Epithelial cell of esophagus (primary cell): ENCODE results near the gene TBL3.
"Not testable (repeated sequence)": the region's sequence is repeated elsewhere in the genome, so short reads cannot be mapped to it uniquely, and the experiment has no call there.

Experiments
- DNase-seq: peaks from one replicate; pipeline ENCODE4 v3.0.0; 2010; ENCODE audit warnings: low read depth
- H3K4me3 ChIP-seq: 2 replicates; pipeline ENCODE4 v1.5.1; 2011; ENCODE audit warnings: mild to moderate bottlenecking, low read length, control low read depth
- TF ChIP-seq, protein P1 (sequence below): IDR thresholded peaks from 2 replicates; pipeline ENCODE4 v1.5.1; 2011; ENCODE audit warnings: low read depth, mild to moderate bottlenecking, low read length, control low read depth, inconsistent platforms; ENCODE audit not compliant: insufficient read depth; ENCODE audit errors: missing control alignments

Gene TBL3

DNA sequence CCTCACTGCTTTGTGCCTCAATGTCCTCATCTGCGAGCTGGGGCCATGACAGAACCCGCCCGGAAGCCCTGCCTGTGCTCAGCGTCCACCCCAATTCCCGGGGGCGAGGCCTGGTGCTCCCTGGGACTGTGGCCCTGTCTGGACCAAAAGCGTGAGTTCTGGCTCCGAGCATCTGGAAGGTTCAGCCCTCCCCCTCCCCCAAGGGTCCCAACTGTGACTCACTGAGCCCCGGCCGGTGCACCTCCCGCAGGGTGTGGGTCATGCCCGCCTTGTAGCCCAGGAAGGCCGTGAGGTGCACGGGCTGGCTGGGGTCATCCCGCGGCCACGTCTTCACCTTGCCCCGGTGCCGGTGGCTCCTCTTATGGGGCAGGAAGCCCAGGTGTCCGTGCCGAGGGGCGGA is 18.1 kb upstream of the TBL3 start:
- TF ChIP-seq, protein P1, sequence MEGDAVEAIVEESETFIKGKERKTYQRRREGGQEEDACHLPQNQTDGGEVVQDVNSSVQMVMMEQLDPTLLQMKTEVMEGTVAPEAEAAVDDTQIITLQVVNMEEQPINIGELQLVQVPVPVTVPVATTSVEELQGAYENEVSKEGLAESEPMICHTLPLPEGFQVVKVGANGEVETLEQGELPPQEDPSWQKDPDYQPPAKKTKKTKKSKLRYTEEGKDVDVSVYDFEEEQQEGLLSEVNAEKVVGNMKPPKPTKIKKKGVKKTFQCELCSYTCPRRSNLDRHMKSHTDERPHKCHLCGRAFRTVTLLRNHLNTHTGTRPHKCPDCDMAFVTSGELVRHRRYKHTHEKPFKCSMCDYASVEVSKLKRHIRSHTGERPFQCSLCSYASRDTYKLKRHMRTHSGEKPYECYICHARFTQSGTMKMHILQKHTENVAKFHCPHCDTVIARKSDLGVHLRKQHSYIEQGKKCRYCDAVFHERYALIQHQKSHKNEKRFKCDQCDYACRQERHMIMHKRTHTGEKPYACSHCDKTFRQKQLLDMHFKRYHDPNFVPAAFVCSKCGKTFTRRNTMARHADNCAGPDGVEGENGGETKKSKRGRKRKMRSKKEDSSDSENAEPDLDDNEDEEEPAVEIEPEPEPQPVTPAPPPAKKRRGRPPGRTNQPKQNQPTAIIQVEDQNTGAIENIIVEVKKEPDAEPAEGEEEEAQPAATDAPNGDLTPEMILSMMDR, result no peak
- DNase-seq, result no peak
- no peak overlapping the region for H3K4me3 ChIP-seq

DNA sequence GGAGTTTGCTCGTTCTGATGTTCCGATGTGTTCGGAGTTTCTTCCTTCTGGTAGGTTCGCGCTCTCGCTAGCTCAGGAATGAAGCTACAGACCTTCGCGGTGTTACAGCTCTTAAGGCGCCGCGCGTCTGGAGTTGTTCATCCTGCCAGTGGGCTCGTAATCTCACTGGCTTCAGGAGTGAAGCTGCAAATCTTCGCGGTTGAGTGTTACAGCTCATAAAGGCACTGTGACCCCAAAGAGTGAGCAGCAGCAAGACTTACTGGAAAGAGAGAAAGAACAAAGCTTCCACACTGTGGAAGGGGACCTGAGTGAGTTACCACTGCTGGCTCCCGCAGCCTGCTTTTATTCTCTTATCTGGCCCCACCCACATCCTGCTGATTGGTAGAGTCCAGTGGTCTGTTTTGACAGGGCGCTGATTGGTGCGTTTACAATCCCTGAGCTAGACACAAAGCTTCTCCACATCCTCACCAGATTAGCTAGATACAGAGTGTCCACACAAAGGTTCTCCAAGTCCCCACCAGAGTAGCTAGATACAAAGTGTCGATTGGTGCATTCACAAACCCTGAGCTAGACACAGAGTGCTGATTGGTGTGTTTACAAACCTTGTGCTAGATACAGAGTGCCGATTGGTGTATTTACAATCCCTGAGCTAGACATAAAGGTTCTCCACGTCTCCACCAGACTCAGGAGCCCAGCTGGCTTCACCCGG is 14.3 kb upstream of the TBL3 start:
- not testable (repeated sequence) for DNase-seq, H3K4me3 ChIP-seq

DNA sequence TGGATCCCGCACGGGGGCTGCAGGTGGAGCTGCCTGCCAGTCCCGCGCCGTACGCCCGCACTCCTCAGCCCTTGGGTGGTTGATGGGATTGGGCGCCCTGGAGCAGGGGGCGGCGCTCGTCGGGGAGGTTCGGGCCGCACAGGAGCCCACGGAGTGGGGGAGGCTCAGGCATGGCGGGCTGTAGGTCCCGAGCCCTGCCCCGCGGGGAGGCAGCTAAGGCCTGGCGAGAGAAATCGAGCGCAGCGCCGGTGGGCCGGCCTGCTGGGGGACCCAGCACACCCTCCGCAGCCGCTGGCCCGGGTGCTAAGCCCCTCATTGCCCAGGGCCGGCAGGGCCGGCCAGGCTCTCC is 13.7 kb upstream of the TBL3 start:
- H3K4me3 ChIP-seq, DNase-seq: not testable (repeated sequence)

DNA sequence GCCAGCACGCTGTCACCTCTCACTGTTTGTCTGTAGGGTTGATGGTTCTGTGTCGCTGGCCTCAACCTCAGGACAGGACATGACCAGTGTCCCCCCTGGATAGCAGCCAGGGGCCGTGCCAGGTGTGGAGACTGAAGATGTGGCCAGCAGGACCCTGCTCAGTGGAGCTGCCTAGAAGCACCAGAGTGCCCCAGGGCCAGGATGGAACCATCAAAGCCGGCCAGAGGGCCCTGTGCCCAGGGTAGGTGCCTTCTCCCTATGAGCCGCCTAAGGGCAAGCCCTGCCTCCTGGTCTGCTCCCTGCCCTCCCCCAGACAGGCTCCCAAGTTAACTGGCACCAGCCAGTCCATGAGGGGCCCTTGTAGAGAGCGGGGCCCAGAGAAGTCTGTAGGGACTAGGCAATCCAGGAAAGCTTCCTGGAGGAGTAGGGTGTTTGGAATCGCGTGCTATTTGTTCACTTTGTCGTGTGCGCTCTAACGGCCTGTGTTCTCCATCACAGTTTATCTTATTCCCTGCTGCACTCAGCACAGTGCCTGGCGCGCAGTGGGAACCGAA is 13.1 kb upstream of the TBL3 start:
- no peak for DNase-seq
- TF ChIP-seq, protein P1, result no peak
- H3K4me3 ChIP-seq, result peak overlapping the region; percentile 18

DNA sequence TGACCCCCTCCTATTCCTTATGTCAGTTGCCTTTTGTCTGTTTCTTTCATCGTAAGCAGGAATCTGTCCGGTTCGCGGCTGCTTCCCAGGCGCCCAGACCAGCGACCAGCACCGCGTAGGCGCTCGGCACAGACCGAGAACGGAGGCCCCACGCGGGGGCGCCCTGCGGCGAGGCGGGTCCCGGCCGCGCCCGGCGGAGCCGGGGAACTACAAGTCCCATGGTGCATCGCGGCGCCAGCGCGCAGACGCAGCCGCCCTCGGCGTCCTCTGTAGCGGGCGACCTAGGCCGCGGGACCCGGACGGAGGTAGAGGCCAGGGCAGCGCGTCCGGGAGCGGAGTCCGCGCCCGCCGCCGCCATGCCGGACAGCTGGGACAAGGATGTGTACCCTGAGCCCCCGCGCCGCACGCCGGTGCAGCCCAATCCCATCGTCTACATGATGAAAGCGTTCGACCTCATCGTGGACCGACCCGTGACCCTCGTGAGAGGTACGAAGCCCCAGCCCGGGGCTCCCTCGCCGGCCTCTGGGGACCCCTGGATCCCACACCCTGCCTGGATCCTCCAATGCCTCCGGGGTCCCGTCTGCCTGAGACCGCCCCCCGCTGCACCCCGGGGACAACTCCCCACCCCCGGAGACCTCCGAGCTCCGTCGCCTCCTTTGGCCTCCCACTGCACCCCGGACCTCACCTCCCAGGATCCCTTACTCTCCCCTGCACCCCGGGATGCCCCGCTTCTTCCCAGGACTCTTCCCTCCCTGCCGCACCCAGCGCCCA is 12.4 kb upstream of the TBL3 start, which contains the start of gene NDUFB10:
Gene NDUFB10, plus strand, starts transcription at position 270 of the 771 bp plus-strand sequence. Its CDS starts 87 bp downstream, at position 357.
- DNase-seq, result peak; percentile 89
- H3K4me3 ChIP-seq, result peak within 1 kb of the TSS; percentile 84
- TF ChIP-seq, protein P1, result peak; percentile 22

DNA sequence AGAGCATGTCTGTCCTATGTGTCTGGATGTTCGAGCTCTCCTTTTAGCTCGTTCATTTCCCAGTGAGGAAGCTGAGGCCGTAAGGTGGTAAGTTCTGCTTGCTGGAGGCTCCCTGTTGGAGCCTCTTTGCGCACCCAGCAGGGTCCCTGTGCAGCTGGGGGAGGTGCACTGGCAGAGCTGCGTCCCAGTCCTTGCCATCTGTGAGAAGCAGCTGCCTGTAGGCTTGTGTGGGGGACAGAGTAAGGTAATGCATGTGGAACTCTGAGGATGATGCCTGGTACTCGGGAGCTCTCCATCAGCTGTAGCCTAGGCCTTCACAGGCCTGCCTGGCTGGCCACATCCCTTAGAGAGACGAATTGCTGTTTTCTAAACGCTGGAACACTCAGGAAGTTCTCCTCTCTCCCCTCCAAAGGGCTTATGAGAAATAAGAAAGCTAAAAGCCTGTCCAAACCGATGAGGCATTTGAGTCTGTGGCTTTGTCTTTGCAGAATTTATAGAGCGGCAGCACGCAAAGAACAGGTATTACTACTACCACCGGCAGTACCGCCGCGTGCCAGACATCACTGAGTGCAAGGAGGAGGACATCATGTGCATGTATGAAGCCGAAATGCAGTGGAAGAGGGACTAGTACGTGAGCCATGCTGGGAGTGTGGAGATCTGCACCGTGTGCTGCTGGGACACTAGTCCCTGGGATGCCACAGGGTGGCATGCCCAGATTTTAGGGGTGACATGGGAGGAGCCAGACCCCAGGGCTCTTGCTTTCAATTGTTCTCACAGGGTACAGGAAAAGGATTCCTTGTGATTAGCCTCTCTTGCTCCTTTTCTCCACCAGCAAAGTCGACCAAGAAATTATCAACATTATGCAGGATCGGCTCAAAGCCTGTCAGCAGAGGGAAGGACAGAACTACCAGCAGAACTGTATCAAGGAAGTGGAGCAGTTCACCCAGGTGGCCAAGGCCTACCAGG is 10.9 kb upstream of the TBL3 start:
- TF ChIP-seq, protein P1, result no peak
- peak; percentile 69 for DNase-seq
- peak overlapping the region; percentile 84 for H3K4me3 ChIP-seq

DNA sequence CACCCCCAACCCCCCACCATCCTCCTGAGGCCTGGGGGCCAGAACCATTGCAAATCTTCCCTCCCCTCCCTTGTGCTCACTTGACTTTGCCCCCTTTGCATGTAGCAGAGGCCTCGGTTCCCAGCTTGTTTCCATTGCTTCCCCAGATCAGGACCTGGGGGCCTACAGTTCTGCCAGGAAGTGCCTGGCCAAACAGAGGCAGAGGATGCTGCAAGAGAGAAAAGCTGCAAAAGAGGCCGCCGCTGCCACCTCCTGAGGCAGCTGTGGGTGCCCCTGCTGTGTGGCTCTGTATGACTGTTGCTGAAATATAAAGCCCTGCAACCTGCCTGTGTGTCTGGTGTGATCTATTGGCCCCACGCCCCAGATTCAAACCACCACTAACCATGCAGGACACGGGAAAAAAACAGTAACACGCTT is 10.2 kb upstream of the TBL3 start:
- no peak overlapping the region for H3K4me3 ChIP-seq
- DNase-seq, result no peak
- TF ChIP-seq, protein P1, result no peak

DNA sequence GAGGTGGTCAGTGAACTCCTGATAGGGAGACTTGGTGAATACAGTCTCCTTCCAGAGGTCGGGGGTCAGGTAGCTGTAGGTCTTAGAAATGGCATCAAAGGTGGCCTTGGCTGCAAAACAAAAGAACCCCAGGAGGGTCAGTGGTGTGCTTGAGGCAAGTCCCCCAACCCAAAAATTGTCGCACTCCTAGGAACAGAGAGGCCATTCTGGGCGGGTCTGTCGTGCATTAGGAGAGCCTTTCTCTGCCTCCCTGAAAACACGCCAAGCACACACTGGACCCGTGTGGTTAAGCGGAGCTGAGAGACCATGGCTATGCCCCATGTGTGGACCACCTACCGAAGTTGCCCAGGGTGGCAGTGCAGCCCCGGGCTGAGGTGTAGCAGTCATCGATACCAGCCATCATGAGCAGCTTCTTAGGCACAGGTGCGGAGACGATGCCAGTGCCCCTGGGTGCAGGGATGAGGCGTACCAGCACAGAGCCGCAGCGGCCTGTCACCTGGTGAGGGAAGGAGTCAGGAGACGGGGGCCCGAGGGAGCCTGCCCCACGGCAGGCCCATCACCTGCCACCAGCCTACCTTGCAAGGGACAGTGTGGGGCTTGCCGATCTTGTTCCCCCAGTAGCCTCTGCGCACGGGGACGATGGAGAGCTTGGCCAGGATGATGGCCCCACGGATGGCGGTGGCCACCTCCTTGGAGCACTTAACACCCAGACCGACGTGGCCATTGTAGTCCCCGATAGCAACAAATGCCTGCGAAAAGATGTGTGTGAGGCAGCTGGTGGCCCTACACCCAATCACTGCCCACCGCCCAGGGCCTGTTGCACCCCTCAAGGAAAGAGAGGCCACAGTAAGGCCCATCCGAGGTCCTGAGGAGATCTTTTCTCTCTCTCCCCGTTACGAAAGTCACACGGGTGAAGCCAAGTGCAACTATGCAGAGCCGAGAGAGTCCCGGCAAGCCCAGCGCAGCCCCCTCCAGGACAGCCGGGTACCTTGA is 9.4 kb upstream of the TBL3 start:
- H3K4me3 ChIP-seq, result peak overlapping the region; percentile 63
- DNase-seq, result not testable (repeated sequence)
